Type B pancreatic cell (in vitro differentiated cells): ENCODE data around the gene LRRC8B. TPM values are rescaled to one million over a fixed set of nuclear protein-coding genes. Genes with fewer than 3 reads are reported as not detected.

Source experiments
- DNase-seq: peaks from one replicate; pipeline ENCODE4 v3.0.0; 2021; ENCODE audit warnings: mixed read lengths; ENCODE audit not compliant: unreplicated experiment; ENCODE audit errors: extremely low spot score
- H3K27ac Mint-ChIP-seq: 2 replicates; pipeline ENCODE4 v1.8.0; 2021; ENCODE audit warnings: mild to moderate bottlenecking, mixed read lengths
- H3K27me3 Mint-ChIP-seq: 2 replicates; pipeline ENCODE4 v1.8.0; 2021; ENCODE audit warnings: mixed read lengths
- H3K36me3 Mint-ChIP-seq: 2 replicates; pipeline ENCODE4 v1.8.0; 2021; ENCODE audit warnings: mixed read lengths
- H3K4me1 Mint-ChIP-seq: one replicate; pipeline ENCODE4 v1.8.0; 2021; ENCODE audit warnings: mixed read lengths; ENCODE audit not compliant: unreplicated experiment
- H3K4me3 Mint-ChIP-seq: 2 replicates; pipeline ENCODE4 v1.8.0; 2021; ENCODE audit warnings: mild to moderate bottlenecking, mixed read lengths
- H3K9me3 Mint-ChIP-seq: 2 replicates; pipeline ENCODE4 v1.8.0; 2021; ENCODE audit warnings: mixed read lengths
- total RNA-seq: library from RNA; stranded (reverse); gene quantifications from 2 replicates; pipeline ENCODE4 v1.2.1, GENCODE V29; 2021; ENCODE audit warnings: low replicate concordance
- TF ChIP-seq, protein P1 (sequence below): fragments of 200-600 bp; sonication (generic); conservative IDR thresholded peaks from 2 replicates; pipeline ENCODE4 v1.5.0; 2021; ENCODE audit warnings: antibody characterized with exemption, mild to moderate bottlenecking

The LRRC8B gene
- total RNA-seq, 1 donor from 2014 or later, result 12.2 TPM

DNA sequence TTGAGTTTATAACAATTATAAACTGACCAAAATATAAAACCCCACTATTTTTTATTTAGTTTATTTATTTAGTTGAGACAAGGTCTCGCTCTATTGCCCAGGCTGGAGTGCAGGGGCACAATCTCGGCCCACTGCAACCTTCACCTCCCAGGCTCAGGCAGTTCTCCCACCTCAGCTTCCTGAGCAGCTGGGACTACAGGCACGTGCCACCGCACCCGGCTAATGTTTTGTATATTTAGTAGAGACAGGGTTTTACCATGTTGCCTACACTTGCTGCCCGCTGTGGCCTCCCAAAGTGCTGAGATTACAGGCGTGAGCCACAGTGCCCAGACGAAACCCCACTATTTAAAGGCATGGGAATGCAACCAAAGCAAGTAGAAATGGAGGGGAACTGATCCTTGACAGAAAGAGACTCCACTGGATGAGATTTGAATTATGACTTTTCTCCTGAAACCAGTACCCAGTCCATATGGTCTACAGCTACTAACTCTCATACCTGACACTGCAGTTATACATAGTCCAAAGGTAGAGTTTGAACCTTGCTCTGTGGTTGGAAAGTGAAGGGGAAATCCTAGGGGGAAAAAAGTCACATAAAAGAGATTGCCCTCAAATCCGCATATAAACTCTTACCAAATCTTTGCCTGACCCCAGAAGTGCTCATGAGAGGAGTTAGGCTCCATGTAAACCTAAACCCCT lies 119.6 kb downstream of the LRRC8B start:
- H3K36me3 Mint-ChIP-seq, result peaks cover 3% of the 10 kb centered on the region
- no peaks in the 10 kb centered on the region for H3K9me3 Mint-ChIP-seq

DNA sequence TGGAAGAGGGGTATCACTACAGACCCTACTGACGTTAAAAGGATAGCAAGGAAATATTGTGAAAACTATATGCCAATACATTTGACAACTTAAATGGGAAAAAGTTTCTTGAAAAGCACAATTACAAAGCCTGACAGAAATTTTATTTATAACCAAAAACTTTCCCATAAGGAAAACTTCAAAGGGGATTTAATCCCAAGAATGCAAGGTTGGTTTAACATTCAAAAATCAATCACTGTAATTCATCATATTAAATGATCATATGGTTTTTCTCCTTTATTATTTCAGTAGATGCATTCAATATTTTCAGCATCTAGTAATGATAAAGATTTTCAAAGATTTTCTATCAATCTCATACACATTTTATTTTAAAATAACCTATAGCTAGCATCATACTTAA lies 121.6 kb downstream of the LRRC8B start:
- H3K4me1 Mint-ChIP-seq, result no peaks in the 10 kb centered on the region
- H3K9me3 Mint-ChIP-seq, result no peaks in the 10 kb centered on the region
- no peaks in the 10 kb centered on the region for H3K27me3 Mint-ChIP-seq

More for the DNA sequence above, 119.6 kb downstream of the LRRC8B start:
- Mint-ChIP-seq H3K4me1 (no peaks in the 10 kb centered on the region), H3K27me3 (no peaks in the 10 kb centered on the region), H3K27ac (no peak overlapping the region), H3K4me3 (no peak overlapping the region)
- DNase-seq, result no peak
- TF ChIP-seq, protein P1, sequence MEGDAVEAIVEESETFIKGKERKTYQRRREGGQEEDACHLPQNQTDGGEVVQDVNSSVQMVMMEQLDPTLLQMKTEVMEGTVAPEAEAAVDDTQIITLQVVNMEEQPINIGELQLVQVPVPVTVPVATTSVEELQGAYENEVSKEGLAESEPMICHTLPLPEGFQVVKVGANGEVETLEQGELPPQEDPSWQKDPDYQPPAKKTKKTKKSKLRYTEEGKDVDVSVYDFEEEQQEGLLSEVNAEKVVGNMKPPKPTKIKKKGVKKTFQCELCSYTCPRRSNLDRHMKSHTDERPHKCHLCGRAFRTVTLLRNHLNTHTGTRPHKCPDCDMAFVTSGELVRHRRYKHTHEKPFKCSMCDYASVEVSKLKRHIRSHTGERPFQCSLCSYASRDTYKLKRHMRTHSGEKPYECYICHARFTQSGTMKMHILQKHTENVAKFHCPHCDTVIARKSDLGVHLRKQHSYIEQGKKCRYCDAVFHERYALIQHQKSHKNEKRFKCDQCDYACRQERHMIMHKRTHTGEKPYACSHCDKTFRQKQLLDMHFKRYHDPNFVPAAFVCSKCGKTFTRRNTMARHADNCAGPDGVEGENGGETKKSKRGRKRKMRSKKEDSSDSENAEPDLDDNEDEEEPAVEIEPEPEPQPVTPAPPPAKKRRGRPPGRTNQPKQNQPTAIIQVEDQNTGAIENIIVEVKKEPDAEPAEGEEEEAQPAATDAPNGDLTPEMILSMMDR, result no peak

More for the DNA sequence above, 121.6 kb downstream of the LRRC8B start:
- no peak for DNase-seq
- TF ChIP-seq, protein P1, result no peak
- Mint-ChIP-seq H3K36me3 (peaks cover 3% of the 10 kb centered on the region), H3K4me3 (no peak overlapping the region), H3K27ac (no peak overlapping the region)

Other genes with a start within 250 kb of the LRRC8B start
- 0.14 and 0.29 TPM in 2 replicates for gene GBP6, start 160.8 kb upstream of the LRRC8B start, total RNA-seq
- gene LRRC8C, start 108.3 kb downstream of the LRRC8B start, total RNA-seq, result 1.00 and 5.2 TPM in 2 replicates